H1 (cell line): ENCODE data around the gene SPOP. TPM values are rescaled to one million over a fixed set of nuclear protein-coding genes. Genes with fewer than 3 reads are reported as not detected.

Source experiments
- CTCF ChIA-PET: fragments of 300-600 bp; sonication (Branson Sonifier 250); formaldehyde crosslinking; loops from one replicate; lab custom pipeline; 2021; ENCODE audit not compliant: partially characterized antibody; lab: Charles Lee
- POLR2A ChIA-PET: fragments of 300-600 bp; sonication (Branson Sonifier 250); formaldehyde crosslinking; loops from one replicate; lab custom pipeline; 2021; ENCODE audit warnings: inconsistent platforms; ENCODE audit not compliant: partially characterized antibody; lab: Charles Lee
- DNase-seq, 2 experiments: peaks; one replicate each; pipeline versions ENCODE4 v3.0.0 to v3.0.0-alpha.2; 2010 to 2022; ENCODE audit warnings: low spot score in 2 of 2, low read depth in 1 of 2, mixed read lengths in 1 of 2
- FAIRE-seq: peaks from 2 replicates; lab custom pipeline; 2011; peaks lifted over from hg19 to GRCh38; lab: Jason Lieb, UNC
- H2AFZ ChIP-seq: 2 replicates; pipeline ENCODE4 v1.8.1; 2012; ENCODE audit warnings: low read length, inconsistent platforms
- H2AK5ac ChIP-seq: 2 replicates; pipeline ENCODE4 v1.6.1; 2013; ENCODE audit warnings: low read depth, low read length
- H2BK120ac ChIP-seq: replicated peaks from 2 replicates; pipeline ENCODE3; 2013; ENCODE audit warnings: low read depth, low read length, inconsistent platforms
- H2BK12ac ChIP-seq: 2 replicates; pipeline ENCODE4 v1.6.1; 2013; ENCODE audit warnings: low read depth, low read length
- H2BK15ac ChIP-seq: 2 replicates; pipeline ENCODE4 v1.6.1; 2013; ENCODE audit warnings: low read length
- H2BK20ac ChIP-seq: 2 replicates; pipeline ENCODE4 v1.6.1; 2013; ENCODE audit warnings: low read length
- H2BK5ac ChIP-seq: 2 replicates; pipeline ENCODE4 v1.6.1; 2013; ENCODE audit warnings: low read depth, low read length
- H3K14ac ChIP-seq: 2 replicates; pipeline ENCODE4 v1.6.1; 2013; ENCODE audit warnings: inconsistent platforms; ENCODE audit not compliant: insufficient read length
- H3K18ac ChIP-seq: 2 replicates; pipeline ENCODE4 v1.6.1; 2013; ENCODE audit warnings: low read length; ENCODE audit errors: extremely low read depth
- H3K23ac ChIP-seq: 2 replicates; pipeline ENCODE4 v1.6.1; 2013; ENCODE audit warnings: inconsistent platforms; ENCODE audit not compliant: insufficient read length
- H3K23me2 ChIP-seq: 2 replicates; pipeline ENCODE4 v1.6.1; 2013; ENCODE audit warnings: low read depth, low read length
- H3K27ac ChIP-seq: 2 replicates; pipeline ENCODE4 v1.6.1; 2011; ENCODE audit warnings: low read depth, low read length, inconsistent platforms
- H3K27me3 ChIP-seq, 4 experiments: replicated peaks in 1 of 4; 1 replicate in 1 of 4; 2 replicates in 3 of 4; pipeline versions ENCODE4 v1.6.1 to v1.8.1; 2011 to 2013; ENCODE audit warnings: low read length in 3 of 4, mild to moderate bottlenecking in 3 of 4, inconsistent platforms in 2 of 4, mixed read lengths in 2 of 4, moderate library complexity in 1 of 4; ENCODE audit not compliant: control insufficient read depth in 3 of 4, insufficient read depth in 3 of 4; ENCODE audit errors: extremely low read depth in 1 of 4
- H3K36me3 ChIP-seq, 4 experiments: 2 replicates each; pipeline versions ENCODE4 v1.6.1 to v1.8.1; 2011 to 2013; ENCODE audit warnings: mild to moderate bottlenecking in 4 of 4, low read length in 3 of 4, moderate library complexity in 2 of 4, control low read depth in 1 of 4, inconsistent platforms in 1 of 4; ENCODE audit not compliant: insufficient read depth in 4 of 4, control insufficient read depth in 2 of 4
- H3K4ac ChIP-seq: replicated peaks from 2 replicates; pipeline ENCODE3; 2013; ENCODE audit warnings: low read length, low read depth, mixed read lengths, inconsistent platforms; ENCODE audit not compliant: insufficient read length
- H3K4me1 ChIP-seq, 4 experiments: replicated peaks in 1 of 4; 1 replicate in 1 of 4; 2 replicates in 3 of 4; pipeline versions ENCODE4 v1.6.1 to v1.8.1; 2011 to 2013; ENCODE audit warnings: low read length in 3 of 4, inconsistent platforms in 2 of 4, mixed read lengths in 1 of 4; ENCODE audit not compliant: insufficient read depth in 4 of 4, control insufficient read depth in 3 of 4
- H3K4me2 ChIP-seq, 2 experiments: 2 replicates each; pipeline versions ENCODE4 v1.6.1 to v1.8.1; 2011 to 2013; ENCODE audit warnings: low read depth in 2 of 2, low read length in 2 of 2, control low read depth in 1 of 2, inconsistent platforms in 1 of 2, mild to moderate bottlenecking in 1 of 2; ENCODE audit not compliant: insufficient read depth in 1 of 2
- H3K4me3 ChIP-seq, 4 experiments: fragments of 200-600, 300-600 bp in 1 of 4; sonication (generic), shearing (Covaris generic), sonication (Bioruptor Twin) in 1 of 4; 2 replicates each; pipeline versions ENCODE4 v1.5.1 to v1.8.1; 2011 to 2016; ENCODE audit warnings: low read length in 4 of 4, low read depth in 3 of 4, control low read depth in 2 of 4, inconsistent platforms in 2 of 4, mild to moderate bottlenecking in 2 of 4, mixed read lengths in 1 of 4, moderate library complexity in 1 of 4; ENCODE audit not compliant: insufficient read depth in 2 of 4; ENCODE audit errors: extremely low read depth in 1 of 4
- H3K56ac ChIP-seq: replicated peaks from 2 replicates; pipeline ENCODE3; 2013; ENCODE audit warnings: low read depth, mild to moderate bottlenecking, mixed read lengths, low read length, inconsistent platforms; ENCODE audit not compliant: insufficient read length
- H3K79me1 ChIP-seq: 2 replicates; pipeline ENCODE4 v1.6.1; 2013; ENCODE audit warnings: low read depth, low read length, control low read depth
- H3K79me2 ChIP-seq, 2 experiments: 2 replicates each; pipeline versions ENCODE4 v1.6.1 to v1.8.1; 2012 to 2013; ENCODE audit warnings: low read length in 2 of 2, mild to moderate bottlenecking in 2 of 2, inconsistent platforms in 1 of 2; ENCODE audit not compliant: insufficient read depth in 2 of 2, control insufficient read depth in 1 of 2
- H3K9ac ChIP-seq, 4 experiments: replicated peaks in 1 of 4; 1 replicate in 1 of 4; 2 replicates in 3 of 4; pipeline versions ENCODE4 v1.6.1 to v1.8.1; 2011 to 2013; ENCODE audit warnings: low read depth in 3 of 4, low read length in 3 of 4, control low read depth in 2 of 4, mild to moderate bottlenecking in 2 of 4, moderate library complexity in 2 of 4, inconsistent platforms in 1 of 4; ENCODE audit errors: extremely low read depth in 1 of 4
- H3K9me3 ChIP-seq, 2 experiments: 2 replicates each; pipeline versions ENCODE4 v1.6.1 to v1.8.1; 2012 to 2013; ENCODE audit warnings: mild to moderate bottlenecking in 2 of 2, moderate library complexity in 2 of 2, control low read depth in 1 of 2, inconsistent platforms in 1 of 2, low read depth in 1 of 2, low read length in 1 of 2, mixed read lengths in 1 of 2; ENCODE audit not compliant: insufficient read depth in 2 of 2
- H4K20me1 ChIP-seq, 2 experiments: replicated peaks in 1 of 2; 2 replicates each; pipeline versions ENCODE3 to v1.8.1; 2011 to 2013; ENCODE audit warnings: inconsistent platforms in 2 of 2, low read length in 2 of 2, mild to moderate bottlenecking in 1 of 2; ENCODE audit not compliant: insufficient read depth in 2 of 2, control insufficient read depth in 1 of 2
- H4K5ac ChIP-seq: 2 replicates; pipeline ENCODE4 v1.6.1; 2013; ENCODE audit warnings: low read length, low read depth, mixed read lengths, inconsistent platforms; ENCODE audit not compliant: insufficient read length
- H4K8ac ChIP-seq: 2 replicates; pipeline ENCODE4 v1.8.0; 2013; ENCODE audit warnings: mild to moderate bottlenecking, moderate library complexity, low read length, inconsistent platforms; ENCODE audit not compliant: insufficient read depth; ENCODE audit errors: extremely low read depth
- H4K91ac ChIP-seq: replicated peaks from 2 replicates; pipeline ENCODE3; 2013; ENCODE audit warnings: low read length, mixed read lengths, inconsistent platforms; ENCODE audit not compliant: insufficient read length
- ASH2L ChIP-seq: fragments of 200-600, 300-600 bp; sonication (generic); IDR thresholded peaks from one replicate; pipeline ENCODE4 v1.7.1; 2017; ENCODE audit warnings: low read length
- CTCF ChIP-seq, 3 experiments: IDR thresholded peaks; 1 replicate in 2 of 3; 2 replicates in 1 of 3; pipeline versions ENCODE4 v1.5.1 to v1.6.1; 2011; ENCODE audit warnings: low read length in 3 of 3, mild to moderate bottlenecking in 3 of 3, inconsistent platforms in 2 of 3, low read depth in 1 of 3, moderate library complexity in 1 of 3; ENCODE audit not compliant: insufficient read depth in 1 of 3; ENCODE audit errors: control extremely low read depth in 1 of 3
- RAD21 ChIP-seq, 2 experiments: IDR thresholded peaks in 1 of 2; conservative IDR thresholded peaks in 1 of 2; 2 replicates each; pipeline ENCODE4 v1.6.1; 2011; ENCODE audit warnings: low read depth in 2 of 2, low read length in 2 of 2, improper control_type of control experiment in 1 of 2, inconsistent platforms in 1 of 2, mild to moderate bottlenecking in 1 of 2, moderate library complexity in 1 of 2
- TBP ChIP-seq: IDR thresholded peaks from 2 replicates; pipeline ENCODE4 v1.6.1; 2011; ENCODE audit warnings: low read depth, low read length, improper control_type of control experiment
- WGBS, 2 experiments: shearing (Covaris generic) in 1 of 2; methylation state at CpG; one replicate each; pipeline versions ENCODE4 v1.1.6 to v1.1.7; 2013 to 2015; ENCODE audit warnings: low lambda C conversion rate in 2 of 2, mixed read lengths in 2 of 2, inconsistent platforms in 1 of 2, low coverage in 1 of 2, missing lambda C conversion rate in 1 of 2; ENCODE audit not compliant: insufficient replicate concordance in 2 of 2, insufficient coverage in 1 of 2, insufficient read length in 1 of 2; ENCODE audit errors: extremely low coverage in 1 of 2, missing lambda C conversion rate in 1 of 2; 5-methylcytosine and 5-hydroxymethylcytosine counted together
- polyA plus RNA-seq, 7 experiments: library from polyadenylated mRNA; depleted of rRNA in 3 of 7; stranded (reverse) in 5 of 7; unstranded in 2 of 7; fragments of >200 nt in 5 of 7; fragments of 200-250 nt in 2 of 7; gene quantifications; 1 replicate in 5 of 7; 2 replicates in 1 of 7; 4 replicates in 1 of 7; pipeline versions ENCODE4 v1.2.1 to v1.2.3, GENCODE V29; 2011 to 2013; ENCODE audit warnings: missing spikeins in 2 of 7, mixed read lengths in 2 of 7
- total RNA-seq: library from RNA; stranded (reverse); fragmentation: NEBNext Ultra II Directional; extraction: Animal tissue kit (Norgen Biotek cat#: 25700); gene quantifications from 2 replicates; pipeline ENCODE4 v1.2.1, GENCODE V29; 2021

Gene SPOP
- total and polyA plus RNA-seq, 2 of the 8 experiments (the other 6 are each of a cell fraction or from before 2014, with no cell fraction given), result 13.3 to 25.6 TPM

DNA sequence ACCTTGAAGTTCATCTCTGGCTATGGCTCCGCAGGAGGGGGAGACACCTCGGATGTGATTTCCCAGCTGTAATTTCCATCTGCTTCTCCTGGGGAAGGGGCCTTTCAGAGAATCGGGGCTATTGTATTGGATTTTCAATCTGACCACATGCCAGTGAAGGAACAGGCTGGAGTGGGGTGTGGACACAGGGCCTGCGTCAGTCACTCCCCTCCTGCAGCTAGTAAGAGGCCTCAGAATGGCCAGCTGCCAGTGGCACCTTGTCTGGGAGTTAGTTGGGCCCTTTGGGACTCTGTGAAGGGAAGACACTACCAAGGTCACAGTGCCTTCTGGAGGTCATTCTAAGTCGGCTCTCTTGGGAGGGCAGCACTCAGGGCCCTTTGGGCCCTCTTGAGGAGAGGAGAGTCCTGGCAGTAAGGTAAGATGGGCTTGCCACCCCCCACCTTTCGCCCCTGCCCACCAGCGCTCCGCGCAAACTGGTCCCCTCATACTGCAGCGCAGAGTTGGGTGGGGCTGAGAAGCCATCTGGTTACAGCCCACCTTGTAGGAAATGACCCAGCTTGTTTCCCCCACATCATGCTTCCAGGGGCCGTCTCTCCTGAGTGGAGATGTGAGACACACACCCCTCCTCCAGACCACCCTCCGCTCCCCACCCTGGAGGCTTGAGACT is 96.8 kb downstream of the SPOP start:
- FAIRE-seq (no peak), DNase-seq (no peak)
- no peak overlapping the region for H2BK120ac ChIP-seq
- H3K4me2 ChIP-seq, result no peak overlapping the region
- H3K56ac ChIP-seq, result no peak overlapping the region
- no peaks in the 10 kb centered on the region for H3K9me3 ChIP-seq
- H3K23me2 ChIP-seq, result peaks cover 6% of the 10 kb centered on the region
- H2BK5ac ChIP-seq, result no peak overlapping the region
- H3K79me1 ChIP-seq, result no peaks in the 10 kb centered on the region
- no peak overlapping the region for H2BK12ac ChIP-seq
- H3K4ac ChIP-seq, result no peak overlapping the region
- H4K91ac ChIP-seq, result no peak overlapping the region
- WGBS, 2 experiments, result 92% methylated on average over 12 of the region's 12 CpGs; no CpG with 5 or more reads in 1 of the 2 experiments
- no peak overlapping the region; the same call in 1 of the 2 replicates for H3K18ac ChIP-seq
- peak in 1 of 3 experiments; percentile 17; a peak in 2 of 4 replicates for TF ChIP-seq CTCF (IDR thresholded peaks at IDR 0.05; ENCODE audit: control extremely low read depth in 1 of 3, insufficient read depth in 1 of 3, low read depth in 1 of 3, low read length in 3 of 3)
- TF ChIP-seq RAD21 (IDR thresholded peaks at IDR 0.05 in 1 of 2, conservative IDR thresholded peaks at IDR 0.05 in 1 of 2; ENCODE audit: low read depth in 2 of 2, low read length in 2 of 2), result peak; percentile 1 to 17; a peak in 2 of 4 replicates
- no peak for TF ChIP-seq TBP
- no peak for TF ChIP-seq ASH2L
- ChIA-PET CTCF (interaction anchor here (0.6 to 1.8 kb wide), 7 partner anchors 10 to 135 kb away, joined by 3 to 6 read pairs (median 3); no protein-coding TSS in a partner anchor), POLR2A (interaction anchor here (1.9 kb wide), 1 partner anchor 11 kb away, joined by 4 read pairs; no protein-coding TSS in a partner anchor)
- H3K4me3 ChIP-seq, result no peak overlapping the region
- H4K5ac ChIP-seq, result no peak overlapping the region
- no peaks in the 10 kb centered on the region for H3K79me2 ChIP-seq
- H3K27ac ChIP-seq, result no peak overlapping the region
- no peak overlapping the region for H3K9ac ChIP-seq
- H3K4me1 ChIP-seq, result peaks cover 0 to 14% (median 8%) of the 10 kb centered on the region in 4 experiments; a peak in 6 of 7 replicates
- H3K27me3 ChIP-seq, result peaks cover 4 to 14% (median 8%) of the 10 kb centered on the region in 4 experiments; a peak in 5 of 7 replicates
- H2AK5ac ChIP-seq, result no peak overlapping the region
- H3K36me3 ChIP-seq, result no peaks in the 10 kb centered on the region
- H4K20me1 ChIP-seq, result peaks cover 0 to 4% of the 10 kb centered on the region in 2 experiments
- no peak overlapping the region for H2AFZ ChIP-seq
- 0 out of 2 replicates have a peak overlapping the region, but pooled peaks have one; percentile 16 for H2BK15ac ChIP-seq
- H3K23ac ChIP-seq, result no peak overlapping the region
- H3K14ac ChIP-seq, result no peak overlapping the region
- H2BK20ac ChIP-seq, result no peak overlapping the region
- H4K8ac ChIP-seq, result no peak overlapping the region
